Fibroblast of skin of right biceps (primary cell): ENCODE data around the gene ELF4.

Experiments
- DNase-seq: peaks from one replicate; pipeline ENCODE4 v3.0.0-alpha.2; 2013

The ELF4 gene

GRCh38 chrX:130114141-130114588 is 3.9 kb upstream of the ELF4 start:
- DNase-seq: no peak

DNA sequence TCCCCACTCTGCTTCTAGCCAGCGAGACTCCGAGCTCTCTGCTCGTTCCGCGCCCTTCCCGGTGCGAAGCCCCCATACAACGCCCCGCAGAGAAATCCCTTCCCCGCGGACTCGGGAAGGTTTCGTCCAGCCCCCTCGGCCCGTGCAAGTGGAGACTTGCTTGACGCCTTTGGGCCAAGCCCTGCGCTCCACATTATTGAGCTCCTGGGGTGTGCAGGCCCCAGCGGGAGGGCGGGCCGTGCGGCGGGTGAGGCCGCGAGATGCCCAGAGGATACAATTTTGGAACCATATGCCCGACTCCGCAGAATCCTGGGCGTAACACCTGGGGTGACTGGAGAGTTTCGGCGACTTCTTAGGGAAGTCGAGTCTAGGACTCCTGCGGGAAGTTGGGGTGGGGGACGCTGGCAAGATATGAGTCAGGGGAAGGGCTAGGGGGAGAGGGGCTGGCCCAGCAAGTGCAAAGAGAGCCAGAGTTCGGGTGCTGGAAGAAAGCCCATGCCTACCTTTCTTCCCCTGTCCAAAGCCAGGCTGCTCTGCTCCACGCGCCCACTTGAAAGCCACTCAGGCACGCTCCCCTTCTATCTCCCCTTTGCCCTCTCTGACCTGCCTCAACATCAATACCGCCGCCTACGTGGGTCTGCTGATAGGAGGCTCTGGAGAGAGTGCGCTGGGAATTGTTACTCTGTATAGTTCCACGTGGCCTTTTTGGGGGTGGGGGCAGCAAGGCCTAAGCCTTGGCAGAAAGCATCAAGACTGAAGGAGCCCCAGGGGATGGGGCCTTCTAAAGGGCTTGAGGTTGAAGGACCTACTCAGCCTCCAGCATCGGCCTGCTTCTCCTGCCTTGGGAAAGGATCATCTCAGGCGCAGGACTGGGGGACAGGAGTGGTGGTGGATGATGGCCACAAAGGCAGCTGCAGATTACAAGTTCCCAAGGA is 1.2 kb upstream of the ELF4 start:
- DNase-seq: peak; percentile 8

DNA sequence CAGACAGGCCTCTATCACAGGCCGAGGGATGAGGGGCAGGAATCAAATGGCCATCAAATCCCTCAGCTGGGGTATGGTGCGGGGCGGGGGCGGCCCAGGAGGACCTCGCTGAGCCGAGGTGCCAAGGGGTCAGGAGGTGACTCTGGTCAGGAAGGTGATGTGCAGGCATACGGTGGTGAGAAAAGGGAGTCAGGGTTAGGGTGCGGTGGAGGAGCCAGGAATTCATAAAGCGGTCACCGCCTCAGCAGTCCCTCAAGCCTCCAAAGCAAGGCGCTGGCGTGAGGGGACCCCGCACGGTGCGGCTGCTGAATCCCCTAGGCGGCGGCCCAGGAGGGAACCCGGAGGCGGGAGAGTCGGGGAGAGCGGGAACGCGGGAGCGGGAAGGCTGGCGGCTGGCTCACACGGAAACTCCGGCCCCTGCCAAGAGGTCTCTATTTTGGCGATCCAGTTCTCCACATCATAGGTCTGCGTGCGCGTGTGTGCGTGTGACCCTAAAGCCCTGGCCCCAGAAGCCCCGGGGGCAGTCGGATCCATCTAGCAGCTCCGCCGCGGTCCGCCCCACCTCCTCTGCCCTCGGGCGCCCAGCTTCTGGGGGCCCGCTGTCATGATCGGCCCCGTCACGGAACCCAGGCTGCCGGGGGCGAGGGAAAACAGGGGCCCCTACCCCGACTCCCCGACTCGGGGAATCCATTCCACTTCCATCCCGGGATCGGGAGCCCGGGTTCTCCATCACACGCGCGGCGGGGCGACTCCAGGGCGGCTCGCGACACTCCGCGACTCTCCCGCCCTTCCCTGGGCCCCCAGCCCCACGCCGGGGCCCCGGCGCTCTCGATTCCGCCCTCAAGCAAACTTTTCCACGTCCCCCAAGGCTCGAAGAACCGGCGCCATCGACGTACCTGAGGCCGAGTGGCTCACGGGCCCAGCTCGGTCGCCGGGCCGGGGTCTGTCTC is 593 bp downstream of the ELF4 start:
- DNase-seq: peak; percentile 8

DNA sequence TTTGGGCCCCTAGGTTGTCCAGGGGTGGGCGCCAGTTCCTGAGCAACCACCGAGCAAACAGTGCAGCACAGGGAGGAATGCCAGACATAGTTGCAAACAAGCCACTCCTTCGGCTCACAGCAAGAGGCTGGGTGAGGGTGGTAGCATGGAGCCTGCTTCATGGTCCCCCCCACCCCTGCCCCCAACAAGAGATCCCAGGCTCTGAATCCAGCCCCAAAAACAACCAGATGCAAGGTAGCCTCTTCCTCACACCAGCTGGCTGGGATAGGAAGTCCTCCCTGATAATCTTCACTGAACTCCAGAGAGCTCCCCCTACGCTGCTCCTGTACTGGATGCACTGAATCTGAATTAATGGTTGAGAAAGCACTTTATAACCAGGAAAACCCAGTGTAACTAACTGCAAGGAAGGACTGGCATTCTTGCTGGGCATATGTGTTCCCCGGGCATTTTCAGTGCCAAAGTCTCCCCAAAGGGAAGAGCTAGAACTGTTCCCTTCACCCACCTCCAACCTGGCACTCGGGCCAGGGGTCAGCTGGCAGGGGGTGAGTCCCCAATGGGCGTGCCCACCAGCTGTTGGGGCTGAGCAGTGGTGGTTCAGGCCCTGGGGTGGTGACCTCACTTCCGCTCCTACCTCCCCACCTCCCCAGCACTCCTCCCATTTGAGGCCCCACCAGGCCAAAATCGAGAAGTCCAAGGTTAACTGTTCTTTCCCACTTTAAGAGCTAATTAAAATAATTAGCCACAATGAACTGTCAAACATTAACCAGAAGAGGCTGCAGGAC is 1.5 kb downstream of the ELF4 start:
- peak; percentile 40 for DNase-seq

DNA sequence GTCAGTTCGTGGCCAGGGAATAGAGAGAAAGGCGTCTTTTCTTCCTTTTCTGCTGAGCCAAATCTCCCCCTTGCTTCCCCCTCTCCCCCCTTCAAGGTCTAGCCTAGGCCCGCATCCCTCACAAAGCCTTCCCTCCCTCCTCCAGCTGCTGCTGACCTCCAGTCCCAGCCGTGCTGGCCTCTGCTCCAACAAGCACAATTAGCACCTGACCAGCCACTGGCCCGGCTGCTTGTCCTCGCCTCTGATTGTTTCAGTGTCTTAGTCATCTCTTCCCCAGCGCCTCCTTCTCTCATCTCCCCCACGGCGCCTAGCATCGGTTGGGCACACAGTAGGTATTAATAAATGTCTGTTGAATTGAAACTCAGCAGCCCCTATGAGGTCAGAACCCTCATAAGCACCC is 4.2 kb downstream of the ELF4 start:
- no peak for DNase-seq

GRCh38 chrX:130105244-130105643 is 5.1 kb downstream of the ELF4 start:
- no peak for DNase-seq

GRCh38 chrX:130103605-130104004 is 6.7 kb downstream of the ELF4 start:
- no peak for DNase-seq

DNA sequence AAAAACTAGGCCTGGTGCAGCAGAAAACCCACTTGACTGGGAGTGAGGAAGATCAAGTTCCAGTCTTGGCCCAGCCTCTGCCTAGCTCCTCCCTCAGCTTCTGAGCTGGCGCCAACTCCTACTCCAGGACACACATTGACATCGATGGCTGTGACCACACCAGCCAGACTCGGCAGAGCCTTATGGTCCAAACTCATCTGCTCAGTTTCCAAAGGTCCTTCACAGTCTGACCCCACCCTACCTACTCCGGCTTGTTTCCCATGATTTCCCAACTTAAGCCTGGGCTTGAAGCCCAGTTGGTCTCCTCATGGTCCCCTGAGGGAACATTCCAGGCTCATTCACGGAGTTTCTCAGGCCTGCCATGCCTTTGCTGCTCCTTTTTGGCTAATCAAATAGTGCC is 10.1 kb downstream of the ELF4 start:
- DNase-seq: peak; percentile 71

GRCh38 chrX:130098210-130098552 is 12.1 kb downstream of the ELF4 start:
- DNase-seq: no peak

DNA sequence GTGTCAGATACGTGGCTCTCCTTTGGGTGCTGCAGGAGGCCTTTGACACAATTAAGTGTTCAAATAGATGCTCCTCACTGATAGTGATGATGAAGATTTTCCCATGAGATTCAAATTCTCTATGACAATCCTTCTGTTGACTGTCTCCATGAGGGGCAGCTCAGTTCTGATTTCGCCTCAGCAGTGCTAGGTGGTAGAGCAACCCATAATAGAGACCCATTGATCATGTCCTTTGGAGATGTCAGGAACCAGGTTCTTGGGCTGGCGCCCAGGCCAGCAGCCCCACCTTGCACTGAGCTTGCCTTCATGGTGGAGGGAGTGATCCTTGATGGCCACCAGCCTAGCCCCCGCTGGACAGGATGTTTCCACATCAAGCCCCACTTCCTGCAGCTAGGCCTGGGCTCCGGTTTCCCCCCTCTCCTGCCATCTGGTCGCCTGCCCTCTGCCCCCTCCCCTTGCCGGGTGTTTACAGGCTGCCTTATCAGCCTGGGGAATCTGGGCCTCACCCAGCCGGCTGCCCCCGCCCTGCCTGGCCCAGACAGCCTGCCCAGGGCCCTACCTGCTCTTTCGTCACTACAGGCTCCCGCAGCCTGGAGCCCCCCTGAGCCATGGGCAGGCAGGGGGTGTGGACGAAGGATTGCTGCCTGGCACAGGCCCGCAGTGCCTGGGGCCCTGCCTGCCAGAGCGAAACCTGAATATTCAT is 12.6 kb downstream of the ELF4 start:
- no peak for DNase-seq

GRCh38 chrX:130095249-130096030 is 14.9 kb downstream of the ELF4 start:
- no peak for DNase-seq

DNA sequence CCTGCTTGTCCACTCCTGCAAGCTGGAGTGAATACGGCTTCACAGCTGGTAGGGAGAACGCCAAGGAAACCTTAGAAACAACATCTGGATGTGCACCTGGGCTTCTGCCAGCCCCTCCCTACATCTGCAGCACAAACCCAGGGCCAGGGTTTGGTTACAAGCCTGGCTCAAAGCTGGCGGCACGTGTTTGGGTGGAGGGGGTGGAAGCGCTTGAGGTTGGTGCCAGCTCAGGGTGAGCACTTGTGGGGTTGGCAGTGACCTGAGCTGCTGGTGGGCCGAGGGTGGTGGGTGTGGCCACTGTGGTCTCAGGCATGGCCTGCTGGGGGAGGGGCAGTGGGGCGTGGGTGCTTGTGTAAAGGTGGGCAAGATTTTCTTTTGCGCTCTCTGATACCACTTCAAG is 15.6 kb downstream of the ELF4 start:
- no peak for DNase-seq

GRCh38 chrX:130093271-130093670 is 17.0 kb downstream of the ELF4 start:
- no peak for DNase-seq

GRCh38 chrX:130091980-130092522 is 18.2 kb downstream of the ELF4 start:
- no peak for DNase-seq

- no peak for DNase-seq
Observed at GRCh38 chrX:130090364-130090763, 19.9 kb downstream of the ELF4 start.

GRCh38 chrX:130086447-130087206 is 23.7 kb downstream of the ELF4 start:
- DNase-seq: no peak

DNA sequence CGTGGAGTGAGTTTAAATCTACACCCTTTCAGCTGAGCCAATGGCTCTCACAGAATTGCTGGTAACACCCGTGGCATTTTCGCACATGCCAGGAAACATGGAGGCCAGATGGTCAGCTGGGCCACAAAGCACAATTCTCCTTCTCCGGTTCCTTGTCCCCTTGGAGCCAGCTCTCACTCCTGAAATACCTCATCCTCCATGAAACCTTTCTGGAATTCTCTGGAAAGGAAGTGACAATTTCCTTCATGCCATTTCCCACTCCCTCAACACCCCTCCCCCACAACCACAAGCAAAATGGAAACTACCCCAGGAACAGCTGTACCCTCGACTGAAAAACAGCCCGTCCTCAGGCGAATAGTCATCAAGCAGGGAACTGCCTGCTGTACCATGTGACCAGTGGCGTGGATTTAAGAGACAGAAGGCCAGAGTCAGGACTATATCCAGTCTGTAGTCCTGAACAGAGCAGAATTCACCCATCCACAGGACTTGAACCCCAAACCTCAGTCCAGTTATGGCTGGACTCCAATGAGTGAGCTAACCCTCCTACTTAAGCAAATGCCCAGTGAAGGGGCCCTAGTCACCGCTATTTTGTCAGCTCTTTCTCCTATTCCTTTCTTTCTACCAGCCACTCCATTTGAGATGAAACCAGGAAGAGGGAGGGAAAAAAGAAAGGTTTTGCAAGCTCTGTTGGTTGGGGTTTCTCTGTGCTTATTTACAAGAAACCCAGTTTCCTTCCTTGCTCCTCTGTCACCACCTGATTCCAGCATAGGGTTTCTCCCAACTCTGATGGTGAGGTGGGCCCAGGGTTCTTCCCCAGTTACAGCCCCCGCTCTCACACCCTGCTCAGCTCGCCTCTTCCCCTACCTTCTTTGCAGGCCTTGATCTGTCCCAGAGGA is 24.5 kb downstream of the ELF4 start:
- peak; percentile 57 for DNase-seq

GRCh38 chrX:130084631-130085237 is 25.6 kb downstream of the ELF4 start:
- no peak for DNase-seq
